GM12865 (cell line): ENCODE data around the gene SCFD2.
"Not testable (repeated sequence)": the region's sequence is repeated elsewhere in the genome, so short reads cannot be mapped to it uniquely, and the experiment has no call there.

ENCODE experiments used
- DNase-seq: peaks from one replicate; pipeline ENCODE4 v3.0.0; 2010; ENCODE audit warnings: low read depth
- H3K4me3 ChIP-seq: 2 replicates; pipeline ENCODE4 v1.5.1; 2011; ENCODE audit warnings: mild to moderate bottlenecking, low read depth, low read length, control low read depth
- CTCF ChIP-seq: IDR thresholded peaks from 2 replicates; pipeline ENCODE4 v1.5.1; 2011; ENCODE audit warnings: low read length, control low read depth, low read depth, inconsistent platforms; ENCODE audit not compliant: insufficient read depth; ENCODE audit errors: missing control alignments

SCFD2 gene

GRCh38 chr4:53274609-53275268, 91.1 kb downstream of the SCFD2 start:
- no peak for DNase-seq
- TF ChIP-seq CTCF, result no peak

GRCh38 chr4:53273726-53274125, 92.1 kb downstream of the SCFD2 start:
- TF ChIP-seq CTCF, result no peak
- no peak overlapping the region for H3K4me3 ChIP-seq
- no peak for DNase-seq

More at GRCh38 chr4:53274609-53275268, 91.1 kb downstream of the SCFD2 start:
- H3K4me3 ChIP-seq, result no peak overlapping the region

- no peak overlapping the region for H3K4me3 ChIP-seq
- no peak for TF ChIP-seq CTCF
- no peak for DNase-seq
Measured at GRCh38 chr4:53267026-53267425, 98.8 kb downstream of the SCFD2 start.

GRCh38 chr4:53255986-53256385, 109.9 kb downstream of the SCFD2 start:
- DNase-seq, H3K4me3 ChIP-seq: not testable (repeated sequence)

- no peak for DNase-seq
- H3K4me3 ChIP-seq, result no peak overlapping the region
Measured at GRCh38 chr4:53240573-53240972, 125.3 kb downstream of the SCFD2 start.

GRCh38 chr4:53238352-53238751, 127.5 kb downstream of the SCFD2 start:
- not testable (repeated sequence) for DNase-seq, H3K4me3 ChIP-seq

More at GRCh38 chr4:53240573-53240972, 125.3 kb downstream of the SCFD2 start:
- TF ChIP-seq CTCF, result no peak

GRCh38 chr4:53237811-53238210, 128.1 kb downstream of the SCFD2 start:
- H3K4me3 ChIP-seq, DNase-seq: not testable (repeated sequence)

GRCh38 chr4:53236624-53237023, 129.2 kb downstream of the SCFD2 start:
- not testable (repeated sequence) for H3K4me3 ChIP-seq, DNase-seq

GRCh38 chr4:53235547-53235946, 130.3 kb downstream of the SCFD2 start:
- H3K4me3 ChIP-seq, result no peak overlapping the region
- no peak for TF ChIP-seq CTCF
- peak; percentile 65 for DNase-seq
